Sciatic nerve (tissue), 2 donors: ENCODE results near the gene MLX. TPM values are rescaled to one million over a fixed set of nuclear protein-coding genes. Genes with fewer than 3 reads are reported as not detected.
A peak's percentile ranks its signal among the peaks of the same experiment; 100 is the strongest.
"Not testable (repeated sequence)": the region's sequence is repeated elsewhere in the genome, so short reads cannot be mapped to it uniquely, and the experiment has no call there.

ENCODE experiments used
- ATAC-seq: fragments of 200-7000 bp; cut with Tn5 transposase; one replicate; pipeline ENCODE4 v1.9.1; 2020; ENCODE audit warnings: mild to moderate bottlenecking, moderate library complexity
- DNase-seq: peaks from one replicate; pipeline ENCODE4 v3.0.0-alpha.2; 2020; ENCODE audit warnings: low spot score
- intact Hi-C: fragments of 100-400 bp; cut with DNase I; formaldehyde crosslinking; loops from one replicate; pipeline ENCODE4 v1.14.2; 2022
- total RNA-seq: library from RNA; stranded (reverse); fragmentation: NEBNext Ultra II Directional; extraction: Animal tissue kit (Norgen Biotek cat#: 25700); gene quantifications from one replicate; pipeline ENCODE4 v1.2.1, GENCODE V29; 2021
- donor health status: DM: no; HTN: no; CAD: no.
- donor health status: DM: no; HTN: no; CAD: no.

MLX gene
- total RNA-seq, 1 donor from 2014 or later: 26.6 TPM

DNA sequence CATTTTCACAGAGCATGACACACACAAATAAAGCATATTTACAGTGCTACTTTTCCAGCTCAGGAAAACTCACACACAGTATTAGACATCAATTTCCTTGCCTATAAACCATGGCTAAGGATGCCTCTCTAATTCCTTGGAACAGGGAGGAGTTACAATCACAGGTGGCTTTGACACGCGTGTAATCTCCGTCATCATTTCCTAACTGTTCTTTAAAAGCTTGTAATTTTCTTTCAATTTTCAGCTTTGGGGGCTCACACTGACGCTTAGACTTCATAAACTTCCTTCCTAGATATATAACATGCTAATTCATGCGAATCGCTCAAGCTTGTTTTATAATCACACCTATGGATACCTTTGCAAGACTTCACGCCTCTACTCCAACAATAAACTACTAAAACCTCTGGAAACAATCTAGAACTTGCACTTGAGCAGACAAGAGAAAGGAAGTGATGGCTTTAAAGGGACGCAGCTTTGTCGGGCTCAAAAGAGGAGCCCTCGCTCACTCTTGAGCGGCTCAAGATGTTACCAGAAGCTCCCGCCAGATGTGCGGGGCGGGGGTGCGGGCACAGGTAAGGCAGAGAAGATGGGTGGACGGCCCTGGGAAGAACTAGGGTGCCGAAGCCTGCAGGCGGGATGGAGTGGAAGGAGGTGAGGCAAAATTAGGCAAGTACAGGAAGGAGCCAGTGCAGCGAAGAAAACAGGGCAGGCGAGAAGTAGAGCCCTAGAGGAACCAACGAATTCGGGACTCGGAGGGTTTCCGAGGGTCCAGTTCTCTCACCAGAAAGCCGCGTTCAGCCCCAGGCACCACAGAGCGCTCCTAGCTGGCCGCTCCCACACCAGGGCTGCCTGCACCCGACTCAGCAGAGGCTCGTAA, 41.6 kb downstream of the MLX start:
- intact Hi-C loops: no loop called here
- DNase-seq: peak; percentile 60
- ATAC-seq: peak; percentile 77

DNA sequence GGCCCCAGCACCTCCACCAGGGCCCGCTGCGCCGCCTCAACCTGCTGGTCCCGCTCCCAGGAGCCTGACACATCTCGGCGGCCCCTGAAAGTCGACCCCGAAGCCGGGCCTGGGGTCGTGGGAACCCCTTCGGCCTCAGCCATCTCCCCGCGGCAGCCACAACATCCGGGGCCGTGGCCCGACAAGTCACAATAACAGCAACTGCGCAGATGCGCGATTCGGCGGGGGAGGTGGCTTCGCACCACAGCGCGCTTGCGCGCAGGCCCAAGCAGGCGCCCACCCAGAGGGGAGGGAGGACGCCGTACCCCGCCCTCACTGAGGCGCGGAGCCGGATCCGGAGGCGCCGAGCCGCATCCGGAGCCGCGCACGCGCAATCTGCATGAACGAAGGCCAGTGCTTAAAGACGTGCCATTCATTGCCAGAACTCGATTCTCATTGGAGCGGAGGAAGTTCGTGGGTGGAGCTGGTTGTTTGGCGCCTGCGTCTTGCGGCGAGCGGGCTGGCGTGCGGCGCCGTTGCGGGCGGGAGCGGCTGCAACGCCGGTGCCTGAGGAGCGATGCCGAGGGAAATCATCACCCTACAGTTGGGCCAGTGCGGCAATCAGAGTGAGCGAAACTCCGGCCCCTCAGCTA, 42.4 kb downstream of the MLX start, which contains the start of the genes RETREG3 and TUBG1:
Gene RETREG3 (minus strand): TSS at position 193 of the 632 bp plus-strand sequence. CDS start 50 bp downstream, at position 143.
Gene TUBG1 (plus strand): TSS at position 502 of the 632 bp plus-strand sequence. CDS start 55 bp downstream, at position 557.
- ATAC-seq: peak; percentile 99

DNA sequence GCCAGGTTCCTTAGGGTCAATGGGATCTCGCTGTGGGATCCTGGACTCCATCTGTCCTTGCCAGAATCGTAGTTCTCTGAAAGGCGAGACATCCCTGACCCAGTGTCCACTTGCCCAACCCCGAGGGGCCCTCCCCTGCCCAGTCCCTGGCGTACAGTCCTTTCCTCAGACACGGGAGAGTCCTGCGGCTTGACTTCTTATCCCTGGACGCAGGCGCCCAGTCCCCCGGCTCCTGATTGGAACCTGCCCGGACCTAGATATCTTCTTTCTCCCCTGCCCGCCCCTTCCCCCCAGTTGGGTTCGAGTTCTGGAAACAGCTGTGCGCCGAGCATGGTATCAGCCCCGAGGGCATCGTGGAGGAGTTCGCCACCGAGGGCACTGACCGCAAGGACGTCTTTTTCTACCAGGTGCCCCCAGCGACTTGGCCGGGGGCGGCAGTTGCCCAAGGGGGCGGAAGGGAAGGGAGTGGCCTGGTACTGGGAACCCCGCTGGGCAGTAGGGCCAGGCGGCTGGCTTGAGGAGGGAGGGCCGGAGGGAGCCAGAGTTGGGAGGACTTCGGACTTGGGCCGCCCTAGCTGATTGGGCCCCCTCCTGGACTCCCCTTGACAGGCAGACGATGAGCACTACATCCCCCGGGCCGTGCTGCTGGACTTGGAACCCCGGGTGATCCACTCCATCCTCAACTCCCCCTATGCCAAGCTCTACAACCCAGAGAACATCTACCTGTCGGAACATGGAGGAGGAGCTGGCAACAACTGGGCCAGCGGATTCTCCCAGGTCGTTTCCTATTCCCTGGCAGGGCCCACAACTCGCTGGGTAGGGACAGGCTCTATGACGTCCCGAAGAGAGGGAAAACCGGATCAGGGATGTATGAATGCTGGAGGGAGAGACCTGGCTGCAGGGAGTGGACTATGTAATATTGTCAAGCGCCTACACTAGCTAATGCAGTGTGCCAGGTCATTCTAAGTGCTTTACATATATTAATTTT, 43.2 kb downstream of the MLX start:
- intact Hi-C loops, DNase-seq: not testable (repeated sequence)
- peak; percentile 35 for ATAC-seq

More for the DNA sequence above, 42.4 kb downstream of the MLX start, which contains the start of the genes RETREG3 and TUBG1:
- intact Hi-C loops: no loop called here
- DNase-seq: peak; percentile 99

DNA sequence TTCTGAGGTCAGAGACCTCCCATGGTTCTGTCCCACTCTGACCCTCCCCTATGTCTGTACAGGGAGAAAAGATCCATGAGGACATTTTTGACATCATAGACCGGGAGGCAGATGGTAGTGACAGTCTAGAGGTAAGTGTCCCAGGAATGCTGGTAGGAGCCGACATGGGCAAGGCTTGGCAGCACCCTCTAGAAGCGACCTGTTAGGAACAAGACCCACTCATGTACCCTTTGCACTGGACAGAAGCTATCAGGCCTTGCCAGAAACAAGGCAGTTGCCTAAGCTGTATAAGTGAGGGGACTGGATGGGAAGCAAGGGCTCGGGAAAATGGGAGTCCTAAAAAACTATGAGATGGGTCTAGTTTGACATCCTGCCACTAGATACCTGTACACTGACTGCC, 45.1 kb downstream of the MLX start:
- DNase-seq (no peak), ATAC-seq (no peak)
- intact Hi-C loops: no loop called here

DNA sequence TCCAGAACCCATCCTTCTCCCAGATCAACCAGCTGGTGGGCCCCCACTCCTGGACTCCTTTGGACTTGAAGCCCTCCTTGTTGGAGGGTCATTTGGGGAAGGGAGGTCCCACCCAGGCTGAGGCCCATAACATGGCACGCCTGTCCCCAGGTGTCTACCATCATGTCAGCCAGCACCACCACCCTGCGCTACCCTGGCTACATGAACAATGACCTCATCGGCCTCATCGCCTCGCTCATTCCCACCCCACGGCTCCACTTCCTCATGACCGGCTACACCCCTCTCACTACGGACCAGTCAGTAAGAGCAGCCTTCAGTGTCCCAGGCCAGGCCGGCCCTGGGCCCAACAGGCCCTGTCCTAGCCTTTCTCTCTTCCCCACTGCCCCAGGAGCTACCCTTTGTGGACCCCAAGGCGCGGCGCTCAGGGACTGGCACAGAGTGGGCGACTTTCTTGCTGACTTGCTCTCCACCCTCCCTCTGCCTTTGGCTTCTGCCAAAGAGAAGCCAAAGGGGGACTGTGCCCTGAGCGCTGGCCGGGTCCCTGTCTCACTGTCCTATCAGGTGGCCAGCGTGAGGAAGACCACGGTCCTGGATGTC, 46.9 kb downstream of the MLX start:
- DNase-seq: no peak
- intact Hi-C loops: no loop called here
- ATAC-seq: no peak

DNA sequence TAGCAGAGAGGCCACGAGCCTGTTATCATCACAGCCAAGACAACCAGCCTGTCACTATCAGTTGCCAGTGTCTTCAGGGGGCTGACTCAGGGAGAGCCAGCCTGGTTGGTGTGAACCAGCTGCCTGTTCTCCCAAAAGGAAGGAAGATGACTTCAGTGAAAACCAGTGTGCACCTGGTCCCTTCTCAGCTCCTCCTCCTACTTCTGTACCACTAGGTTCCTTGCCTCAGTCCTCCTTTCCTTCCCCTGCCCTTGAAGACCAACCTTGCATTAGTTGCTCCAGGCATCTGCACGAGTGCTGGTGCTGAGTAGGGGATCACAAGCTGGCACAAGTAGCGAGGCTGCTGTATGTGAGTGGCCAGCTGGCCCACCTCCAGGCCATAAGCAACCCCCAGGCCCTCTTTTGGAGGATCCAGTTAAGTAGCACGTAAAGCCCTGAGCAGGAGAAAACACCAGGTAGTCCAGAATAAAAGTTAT, 51.1 kb downstream of the MLX start:
- intact Hi-C loops: no loop called here
- DNase-seq (no peak), ATAC-seq (no peak)

DNA sequence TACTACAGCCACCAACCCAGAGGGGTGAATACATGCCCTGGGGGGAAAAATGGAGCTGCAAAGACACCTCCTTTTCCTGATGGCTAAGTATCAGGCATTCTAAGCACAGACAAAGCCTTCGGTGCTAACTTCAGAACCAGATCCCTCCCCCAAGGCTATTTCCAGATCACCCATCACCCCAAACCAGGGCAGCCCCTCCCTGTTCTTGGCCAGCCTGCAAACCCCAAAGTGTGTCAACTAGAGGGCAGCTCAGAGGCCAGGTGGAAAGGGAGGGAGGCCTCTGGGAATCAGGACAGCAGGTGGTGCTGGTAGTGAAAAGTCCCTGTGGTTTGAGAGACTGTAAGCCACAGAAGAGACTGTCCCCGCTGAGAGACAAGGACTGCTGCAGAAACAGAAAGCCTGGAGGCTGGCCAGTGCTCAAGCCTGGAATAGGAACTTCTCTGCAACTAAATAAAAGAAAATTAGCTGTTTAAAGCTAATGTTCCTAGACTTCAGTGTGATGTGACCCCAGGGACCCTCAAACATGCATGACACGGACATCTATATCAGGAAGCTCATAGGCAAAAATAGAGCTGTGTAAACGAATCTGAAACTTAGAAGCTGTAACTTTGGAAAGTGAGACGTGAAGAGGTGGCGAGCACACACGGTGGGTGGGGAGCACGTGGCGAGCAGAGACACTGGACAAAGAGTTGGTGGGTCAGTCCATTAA, 51.7 kb downstream of the MLX start:
- no peak for DNase-seq
- intact Hi-C loops: no loop called here
- ATAC-seq: peak; percentile 62

DNA sequence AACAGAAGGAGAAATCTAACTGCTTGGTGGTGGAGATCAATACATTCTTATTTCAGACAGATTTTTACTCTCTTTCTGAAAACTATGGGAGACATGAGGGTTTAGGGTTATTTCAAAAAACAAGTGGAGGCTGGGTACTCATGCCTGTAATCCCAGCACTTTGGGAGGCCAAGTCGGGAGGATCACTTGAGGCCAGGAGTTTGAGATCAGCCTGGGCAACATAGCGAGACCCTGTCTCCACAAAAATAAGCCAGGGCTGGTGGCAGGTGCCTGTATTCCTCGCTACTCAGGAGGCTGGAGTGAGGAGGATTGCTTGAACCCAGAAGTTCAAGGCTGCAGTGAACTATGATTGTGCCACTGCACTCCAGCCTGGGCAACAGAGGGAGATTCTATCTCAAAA, 55.1 kb downstream of the MLX start:
- not testable (repeated sequence) for ATAC-seq

More for the DNA sequence above, 55.1 kb downstream of the MLX start:
- DNase-seq, intact Hi-C loops: not testable (repeated sequence)

Other genes starting within 250 kb of the MLX start
- gene STAT3, start 178.7 kb upstream of the MLX start, total RNA-seq: 284 TPM
- 608 TPM for gene CAVIN1, start 143.8 kb upstream of the MLX start, total RNA-seq
- gene ATP6V0A1, start 108.2 kb upstream of the MLX start, total RNA-seq: 115 TPM
- gene NAGLU, start 30.9 kb upstream of the MLX start, total RNA-seq: 28.8 TPM
- 2.4 TPM for gene HSD17B1, start 14.2 kb upstream of the MLX start, total RNA-seq
- gene COASY, start 5.0 kb upstream of the MLX start, total RNA-seq: 45.2 TPM
- 5.9 TPM for gene PSMC3IP, start 10.6 kb downstream of the MLX start, total RNA-seq
- 47.1 TPM for gene RETREG3, start 42.3 kb downstream of the MLX start, total RNA-seq
- gene TUBG1, start 42.6 kb downstream of the MLX start, total RNA-seq: 23.4 TPM
- gene TUBG2, start 92.2 kb downstream of the MLX start, total RNA-seq: 46.8 TPM
- 40.3 TPM for gene PLEKHH3, start 109.9 kb downstream of the MLX start, total RNA-seq
- gene CCR10, start 114.7 kb downstream of the MLX start, total RNA-seq: 3.5 TPM
- gene CNTNAP1, start 115.4 kb downstream of the MLX start, total RNA-seq: 12.9 TPM
- 105 TPM for gene EZH1, start 177.9 kb downstream of the MLX start, total RNA-seq
- gene RAMP2, start 194.1 kb downstream of the MLX start, total RNA-seq: 67.5 TPM
- gene VPS25, start 206.3 kb downstream of the MLX start, total RNA-seq: 24.8 TPM
- gene WNK4, start 213.5 kb downstream of the MLX start, total RNA-seq: 1.4 TPM
- 36.1 TPM for gene COA3, start 231.6 kb downstream of the MLX start, total RNA-seq
- 1.1 TPM for gene CNTD1, start 231.8 kb downstream of the MLX start, total RNA-seq